Left forelimb (tissue), 1 donor: ENCODE data around the gene LSM8.
A peak's percentile ranks its signal among the peaks of the same experiment; 100 is the strongest.
"Not testable (repeated sequence)": the region's sequence is repeated elsewhere in the genome, so short reads cannot be mapped to it uniquely, and the experiment has no call there.

Source experiments
- DNase-seq: peaks from one replicate; pipeline ENCODE4 v3.0.0-alpha.2; 2018; ENCODE audit warnings: low spot score

The LSM8 gene

GRCh38 chr7:118183786-118184564 lies at the start of gene LSM8:
LSM8 (plus strand) TSS chr7:118184164; CDS start chr7:118184224, 60 bp downstream.
- DNase-seq, result peak; percentile 97

GRCh38 chr7:118134420-118134819 lies 49.5 kb upstream of the LSM8 start:
- DNase-seq, result not testable (repeated sequence)

GRCh38 chr7:118140468-118140867 lies 43.5 kb upstream of the LSM8 start:
- no peak for DNase-seq

GRCh38 chr7:118142012-118142411 lies 42.0 kb upstream of the LSM8 start:
- no peak for DNase-seq

GRCh38 chr7:118148930-118149329 lies 35.0 kb upstream of the LSM8 start:
- no peak for DNase-seq

- no peak for DNase-seq
Measured at GRCh38 chr7:118149394-118149793, 34.6 kb upstream of the LSM8 start.

GRCh38 chr7:118151671-118152070 lies 32.3 kb upstream of the LSM8 start:
- DNase-seq, result no peak

- DNase-seq, result no peak
Measured at GRCh38 chr7:118152149-118152548, 31.8 kb upstream of the LSM8 start.

GRCh38 chr7:118152654-118153053 lies 31.3 kb upstream of the LSM8 start:
- DNase-seq, result no peak

GRCh38 chr7:118153551-118154177 lies 30.3 kb upstream of the LSM8 start:
- DNase-seq, result no peak

GRCh38 chr7:118158766-118159165 lies 25.2 kb upstream of the LSM8 start:
- DNase-seq, result no peak

GRCh38 chr7:118169146-118169545 lies 14.8 kb upstream of the LSM8 start:
- no peak for DNase-seq

GRCh38 chr7:118175740-118176139 lies 8.2 kb upstream of the LSM8 start:
- DNase-seq, result no peak

- DNase-seq, result no peak
Measured at GRCh38 chr7:118179191-118179590, 4.8 kb upstream of the LSM8 start.

- DNase-seq, result no peak
Measured at GRCh38 chr7:118182593-118183427, 1.2 kb upstream of the LSM8 start.

- DNase-seq, result no peak
Measured at GRCh38 chr7:118183428-118183785, 557 bp upstream of the LSM8 start.

GRCh38 chr7:118184565-118184940 lies 589 bp downstream of the LSM8 start:
- DNase-seq, result no peak

- no peak for DNase-seq
Measured at GRCh38 chr7:118185163-118185860, 1.3 kb downstream of the LSM8 start.

GRCh38 chr7:118186501-118186900 lies 2.5 kb downstream of the LSM8 start:
- DNase-seq, result no peak

GRCh38 chr7:118194571-118194970 lies 10.6 kb downstream of the LSM8 start:
- no peak for DNase-seq

- no peak for DNase-seq
Measured at GRCh38 chr7:118195837-118196474, 12.0 kb downstream of the LSM8 start.

- no peak for DNase-seq
Measured at GRCh38 chr7:118202061-118202460, 18.1 kb downstream of the LSM8 start.
